DOHH2 (cell line): Measurements from ENCODE around the gene HES1.

Source experiments
- H3F3A ChIP-seq: fragments of 200-600 bp; sonication (generic), shearing (Covaris generic); 2 replicates; pipeline ENCODE4 v1.6.0; 2016; ENCODE audit warnings: antibody characterized with exemption, mild to moderate bottlenecking; ENCODE audit not compliant: control insufficient read depth, insufficient read depth
- H3K27ac ChIP-seq: fragments of 200-600 bp; sonication (generic); 2 replicates; pipeline ENCODE4 v1.5.1; 2014; ENCODE audit warnings: low read depth, mild to moderate bottlenecking, low read length, moderate library complexity
- H3K27me3 ChIP-seq: fragments of 200-600 bp; sonication (generic); 2 replicates; pipeline ENCODE4 v1.6.1; 2014; ENCODE audit warnings: mild to moderate bottlenecking, low read length, mixed read lengths; ENCODE audit not compliant: control insufficient read depth
- H3K36me3 ChIP-seq: fragments of 200-600 bp; sonication (generic); 2 replicates; pipeline ENCODE4 v1.6.1; 2014; ENCODE audit warnings: mild to moderate bottlenecking, low read length, moderate library complexity, mixed read lengths; ENCODE audit not compliant: control insufficient read depth
- H3K4me1 ChIP-seq: fragments of 200-600 bp; sonication (generic); 2 replicates; pipeline ENCODE4 v1.6.1; 2014; ENCODE audit warnings: mild to moderate bottlenecking, low read length, mixed read lengths; ENCODE audit not compliant: control insufficient read depth
- H3K4me2 ChIP-seq: fragments of 200-600 bp; sonication (generic); 2 replicates; pipeline ENCODE4 v1.6.0; 2014; ENCODE audit warnings: mild to moderate bottlenecking, low read length, moderate library complexity
- H3K4me3 ChIP-seq: fragments of 200-600 bp; sonication (generic); 2 replicates; pipeline ENCODE4 v1.5.1; 2014; ENCODE audit warnings: mild to moderate bottlenecking, low read length, mixed read lengths
- H3K79me2 ChIP-seq: fragments of 200-600 bp; sonication (generic); 2 replicates; pipeline ENCODE4 v1.6.1; 2014; ENCODE audit warnings: mild to moderate bottlenecking, low read length, mixed read lengths; ENCODE audit not compliant: control insufficient read depth
- H3K9me2 ChIP-seq: fragments of 200-600 bp; sonication (generic); replicated peaks from 2 replicates; pipeline ENCODE4 v1.6.1; 2014; ENCODE audit warnings: mild to moderate bottlenecking, low read length, mixed read lengths; ENCODE audit not compliant: control insufficient read depth
- H3K9me3 ChIP-seq: fragments of 200-600 bp; sonication (generic); 2 replicates; pipeline ENCODE4 v1.6.1; 2014; ENCODE audit warnings: antibody characterized with exemption, low read length, mixed read lengths; ENCODE audit not compliant: control insufficient read depth, insufficient read depth
- H4K20me1 ChIP-seq: fragments of 200-600 bp; sonication (generic); 2 replicates; pipeline ENCODE4 v1.6.0; 2014; ENCODE audit warnings: low read depth, mild to moderate bottlenecking, antibody characterized with exemption, low read length, moderate library complexity; ENCODE audit not compliant: control insufficient read depth, insufficient read depth
- EZH2phosphoT487 ChIP-seq: fragments of 200-600 bp; sonication (generic); IDR thresholded peaks from 2 replicates; pipeline ENCODE4 v1.6.1; 2017; ENCODE audit warnings: borderline replicate concordance, mild to moderate bottlenecking, antibody characterized with exemption, low read length, moderate library complexity, mixed read lengths
- TF ChIP-seq, protein P1 (sequence below): fragments of 200-600 bp; sonication (generic); IDR thresholded peaks from one replicate; pipeline ENCODE4 v1.5.1; 2014; ENCODE audit warnings: antibody characterized with exemption, mild to moderate bottlenecking, low read depth, low read length; ENCODE audit not compliant: poor library complexity, severe bottlenecking

The HES1 gene

DNA sequence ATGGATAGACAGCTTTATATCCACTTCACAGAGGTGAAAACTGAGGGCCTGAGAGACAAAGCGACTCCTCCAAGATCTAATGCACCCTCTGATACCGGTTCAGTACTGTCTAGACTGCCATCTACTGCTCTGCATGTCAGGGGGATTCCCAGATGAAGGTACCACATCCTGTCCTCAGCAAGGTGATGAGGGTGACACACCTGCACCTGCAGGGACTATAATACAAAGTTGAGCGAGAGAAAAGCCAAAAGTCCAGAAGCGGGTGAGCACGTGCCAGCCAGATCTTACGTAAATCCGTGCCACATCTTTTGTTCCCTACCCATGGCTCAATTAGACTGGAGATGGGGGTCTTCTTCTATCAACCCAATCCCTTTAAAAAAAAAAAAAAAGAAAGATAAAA lies 32.4 kb upstream of the HES1 start:
- H3K4me3 ChIP-seq = peak overlapping the region; percentile 64
- H3K4me2 ChIP-seq = peak overlapping the region; percentile 90
- H3K27ac ChIP-seq = peak overlapping the region; percentile 95
- no peaks in the 10 kb centered on the region for H4K20me1 ChIP-seq
- H3F3A ChIP-seq = peaks cover 15% of the 10 kb centered on the region
- TF ChIP-seq EZH2phosphoT487 = no peak
- TF ChIP-seq, protein P1, sequence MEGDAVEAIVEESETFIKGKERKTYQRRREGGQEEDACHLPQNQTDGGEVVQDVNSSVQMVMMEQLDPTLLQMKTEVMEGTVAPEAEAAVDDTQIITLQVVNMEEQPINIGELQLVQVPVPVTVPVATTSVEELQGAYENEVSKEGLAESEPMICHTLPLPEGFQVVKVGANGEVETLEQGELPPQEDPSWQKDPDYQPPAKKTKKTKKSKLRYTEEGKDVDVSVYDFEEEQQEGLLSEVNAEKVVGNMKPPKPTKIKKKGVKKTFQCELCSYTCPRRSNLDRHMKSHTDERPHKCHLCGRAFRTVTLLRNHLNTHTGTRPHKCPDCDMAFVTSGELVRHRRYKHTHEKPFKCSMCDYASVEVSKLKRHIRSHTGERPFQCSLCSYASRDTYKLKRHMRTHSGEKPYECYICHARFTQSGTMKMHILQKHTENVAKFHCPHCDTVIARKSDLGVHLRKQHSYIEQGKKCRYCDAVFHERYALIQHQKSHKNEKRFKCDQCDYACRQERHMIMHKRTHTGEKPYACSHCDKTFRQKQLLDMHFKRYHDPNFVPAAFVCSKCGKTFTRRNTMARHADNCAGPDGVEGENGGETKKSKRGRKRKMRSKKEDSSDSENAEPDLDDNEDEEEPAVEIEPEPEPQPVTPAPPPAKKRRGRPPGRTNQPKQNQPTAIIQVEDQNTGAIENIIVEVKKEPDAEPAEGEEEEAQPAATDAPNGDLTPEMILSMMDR = peak; percentile 18
- no peaks in the 10 kb centered on the region for H3K9me3 ChIP-seq
- H3K36me3 ChIP-seq = no peaks in the 10 kb centered on the region
- H3K9me2 ChIP-seq = no peaks in the 10 kb centered on the region
- no peaks in the 10 kb centered on the region for H3K27me3 ChIP-seq
- peaks cover 95% of the 10 kb centered on the region for H3K4me1 ChIP-seq
- H3K79me2 ChIP-seq = peaks cover 18% of the 10 kb centered on the region

DNA sequence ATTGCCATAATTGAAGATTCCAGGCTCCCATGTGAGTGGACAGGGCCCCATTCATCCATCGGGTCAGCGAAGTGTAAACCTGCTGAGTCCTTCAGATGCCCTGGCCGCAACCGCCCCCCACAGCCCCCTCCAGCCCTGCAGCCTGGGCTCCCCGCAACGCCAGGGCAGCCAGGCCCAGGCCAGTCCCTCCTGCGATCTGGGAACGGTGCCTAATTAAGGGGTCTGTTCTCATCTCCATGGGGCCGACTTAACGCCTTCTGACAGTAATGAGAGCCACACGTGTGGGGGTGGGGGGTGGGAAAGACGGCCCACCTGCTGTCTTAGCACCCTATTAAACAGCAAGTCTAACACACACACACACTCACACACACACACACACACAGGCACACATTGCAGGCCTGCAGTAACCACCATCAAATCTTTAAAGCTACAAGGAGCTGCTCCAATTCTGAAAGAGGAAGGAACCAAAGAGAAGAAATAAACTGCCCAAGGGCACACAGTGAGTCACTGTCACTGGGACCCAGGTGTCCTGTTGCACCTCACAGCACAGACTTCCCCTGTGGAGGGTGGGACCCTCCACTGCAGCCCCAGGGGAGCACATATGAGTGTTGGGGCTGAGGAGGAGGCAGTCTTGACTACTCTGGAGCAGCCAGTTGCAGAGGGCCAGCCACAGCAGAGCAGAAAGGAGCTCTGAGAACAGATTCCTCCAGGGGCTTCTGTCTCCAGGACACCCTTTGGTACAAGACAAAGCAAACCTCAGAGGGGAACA lies 31.8 kb upstream of the HES1 start:
- Histone ChIP-seq H3K36me3 (no peaks in the 10 kb centered on the region), H3F3A (peaks cover 15% of the 10 kb centered on the region), H3K79me2 (peaks cover 18% of the 10 kb centered on the region), H3K27ac (peak overlapping the region; percentile 95), H3K9me2 (no peaks in the 10 kb centered on the region), H3K27me3 (no peaks in the 10 kb centered on the region), H3K4me3 (peak overlapping the region; percentile 73), H3K4me2 (peak overlapping the region; percentile 90), H3K4me1 (peaks cover 93% of the 10 kb centered on the region), H3K9me3 (no peaks in the 10 kb centered on the region), H4K20me1 (no peaks in the 10 kb centered on the region)
- TF ChIP-seq, protein P1 = no peak
- TF ChIP-seq EZH2phosphoT487 = no peak

DNA sequence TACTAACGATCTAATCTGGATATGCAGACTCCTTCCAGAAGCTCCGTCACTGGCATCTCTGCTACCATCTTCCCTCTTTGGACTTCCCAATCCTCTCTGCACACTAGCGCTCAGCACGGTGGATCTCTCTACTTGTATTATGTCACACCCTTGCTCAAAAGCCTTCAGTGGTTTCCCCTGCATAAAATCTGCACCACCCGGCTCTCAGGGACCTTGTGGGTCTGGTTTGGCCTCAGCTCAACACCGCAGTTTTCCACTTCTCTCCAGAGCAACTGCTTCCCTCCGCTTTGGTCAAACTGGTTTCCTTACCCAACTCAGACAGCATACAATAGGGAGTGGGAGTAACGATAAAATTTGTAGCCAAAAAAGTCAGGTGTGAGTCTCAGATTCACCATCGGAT lies 30.7 kb upstream of the HES1 start:
- peak overlapping the region; percentile 90 for H3K4me2 ChIP-seq
- peak overlapping the region; percentile 95 for H3K27ac ChIP-seq
- H3K4me3 ChIP-seq = peak overlapping the region; percentile 73
- no peaks in the 10 kb centered on the region for H3K9me3 ChIP-seq
- H4K20me1 ChIP-seq = no peaks in the 10 kb centered on the region
- peaks cover 11% of the 10 kb centered on the region for H3K79me2 ChIP-seq
- no peaks in the 10 kb centered on the region for H3K36me3 ChIP-seq
- H3K9me2 ChIP-seq = no peaks in the 10 kb centered on the region
- TF ChIP-seq, protein P1 = no peak
- no peak for TF ChIP-seq EZH2phosphoT487
- H3K27me3 ChIP-seq = no peaks in the 10 kb centered on the region
- H3F3A ChIP-seq = peaks cover 15% of the 10 kb centered on the region
- peaks cover 93% of the 10 kb centered on the region for H3K4me1 ChIP-seq
